HepG2 (cell line): ENCODE results near the gene LRP1-AS. TPM values are rescaled to one million over a fixed set of nuclear protein-coding genes. Genes with fewer than 3 reads are reported as not detected.

ENCODE experiments used
- E2F5 ChIP-seq: sonication (generic); formaldehyde crosslinking; conservative IDR thresholded peaks from 2 replicates; pipeline ENCODE4 v1.4.0; 2020; ENCODE audit warnings: missing genetic modification reagents
- KDM3A ChIP-seq: IDR thresholded peaks from 2 replicates; pipeline ENCODE4 v1.6.1; 2018; ENCODE audit warnings: low read depth, missing compliant biosample characterization
- KLF16 ChIP-seq, 2 experiments: sonication (generic) in 1 of 2; formaldehyde crosslinking in 1 of 2; IDR thresholded peaks; 2 replicates each; pipeline versions ENCODE4 v1.6.1 to v1.8.0; 2016 to 2023; ENCODE audit warnings: missing genetic modification reagents in 2 of 2, missing compliant biosample characterization in 1 of 2
- MED13 ChIP-seq: sonication (generic); formaldehyde crosslinking; IDR thresholded peaks from 2 replicates; pipeline ENCODE4 v1.5.0; 2020; ENCODE audit warnings: missing genetic modification reagents
- MZF1 ChIP-seq: sonication (generic); formaldehyde crosslinking; IDR thresholded peaks from 2 replicates; pipeline ENCODE4 v1.8.1; 2023; ENCODE audit warnings: mild to moderate bottlenecking, missing genetic modification reagents, borderline replicate concordance
- RELA ChIP-seq: sonication (generic); formaldehyde crosslinking; IDR thresholded peaks from 2 replicates; pipeline ENCODE4 v1.4.0; 2020; ENCODE audit warnings: missing genetic modification reagents
- WIZ ChIP-seq: sonication (generic); formaldehyde crosslinking; IDR thresholded peaks from 2 replicates; pipeline ENCODE4 v1.5.1; 2020; ENCODE audit warnings: mild to moderate bottlenecking, missing genetic modification reagents
- ZNF138 ChIP-seq: sonication (generic); formaldehyde crosslinking; IDR thresholded peaks from 2 replicates; pipeline ENCODE4 v1.5.0; 2020; ENCODE audit warnings: mild to moderate bottlenecking, low read depth, missing genetic modification reagents
- ZNF225 ChIP-seq: sonication (generic); formaldehyde crosslinking; IDR thresholded peaks from 2 replicates; pipeline ENCODE4 v1.4.0; 2020; ENCODE audit warnings: mild to moderate bottlenecking, missing genetic modification reagents
- ZNF260 ChIP-seq: sonication (generic); formaldehyde crosslinking; IDR thresholded peaks from 2 replicates; pipeline ENCODE4 v1.4.0; 2020; ENCODE audit warnings: missing genetic modification reagents, low read depth, mild to moderate bottlenecking, borderline replicate concordance
- ZNF318 ChIP-seq: sonication (generic); formaldehyde crosslinking; IDR thresholded peaks from 2 replicates; pipeline ENCODE4 v1.4.0; 2020; ENCODE audit warnings: mild to moderate bottlenecking, missing genetic modification reagents
- ZNF343 ChIP-seq: sonication (generic); formaldehyde crosslinking; IDR thresholded peaks from 2 replicates; pipeline ENCODE4 v1.4.0; 2020; ENCODE audit warnings: mild to moderate bottlenecking, missing genetic modification reagents
- ZNF552 ChIP-seq: sonication (generic); formaldehyde crosslinking; IDR thresholded peaks from 2 replicates; pipeline ENCODE4 v1.9.0; 2022; ENCODE audit warnings: missing genetic modification reagents, mild to moderate bottlenecking, borderline replicate concordance
- ZNF7 ChIP-seq: IDR thresholded peaks from 2 replicates; pipeline ENCODE4 v1.6.1; 2016; ENCODE audit warnings: missing biosample characterization, missing genetic modification reagents
- ZNF761 ChIP-seq: sonication (generic); formaldehyde crosslinking; conservative IDR thresholded peaks from 2 replicates; pipeline ENCODE4 v1.4.0; 2020; ENCODE audit warnings: mild to moderate bottlenecking, missing genetic modification reagents
- ZNF770 ChIP-seq: sonication (generic); formaldehyde crosslinking; IDR thresholded peaks from 2 replicates; pipeline ENCODE4 v1.5.0; 2020; ENCODE audit warnings: mild to moderate bottlenecking, missing genetic modification reagents
- ZSCAN31 ChIP-seq: sonication (generic); formaldehyde crosslinking; IDR thresholded peaks from 2 replicates; pipeline ENCODE4 v1.5.0; 2020; ENCODE audit warnings: low read depth, mild to moderate bottlenecking, missing genetic modification reagents
- polyA plus RNA-seq, 8 experiments: library from polyadenylated mRNA; depleted of rRNA in 3 of 8; stranded (reverse) in 7 of 8; unstranded in 1 of 8; fragments of >200 nt; fragmentation: Illumina TruSeq in 4 of 8; extraction: Trizol in 4 of 8; gene quantifications; 2 replicates each; pipeline versions ENCODE4 v1.2.1 to v1.2.3, GENCODE V29; 2011 to 2016; ENCODE audit warnings: low read depth in 4 of 8, missing spikeins in 1 of 8, mixed read lengths in 1 of 8; ENCODE audit not compliant: insufficient read depth in 1 of 8
- total RNA-seq, 5 experiments: library from RNA; depleted of rRNA; stranded (reverse); fragments of >200 nt; fragmentation: Illumina TruSeq; extraction: Trizol; gene quantifications; 2 replicates each; pipeline ENCODE4 v1.2.3, GENCODE V29; 2016; ENCODE audit warnings: low read depth in 1 of 5

LRP1-AS gene
- total and polyA plus RNA-seq, 2 of the 13 experiments (the other 11 are each of a cell fraction or from before 2014, with no cell fraction given) = 0.20 TPM; not detected in 1

GRCh38 chr12:57101892-57102695 lies 45.3 kb downstream of the LRP1-AS start (continued):
- TF ChIP-seq ZNF225 = 0 out of 2 replicates have a peak, but pooled peaks have one; percentile 29
- TF ChIP-seq ZNF761 (CRISPR knock-in tag) = no peak
- no peak for TF ChIP-seq ZNF552 (CRISPR knock-in tag)
- TF ChIP-seq ZNF318 (CRISPR knock-in tag) = peak; percentile 4; the same call in 1 of the 2 replicates
- TF ChIP-seq ZNF343 (CRISPR knock-in tag) = no peak
- no peak for TF ChIP-seq MZF1 (CRISPR knock-in tag)
- peak in 1 of 2 experiments; percentile 68; a peak in 2 of 4 replicates for TF ChIP-seq KLF16 (CRISPR knock-in tag; IDR thresholded peaks at IDR 0.05)
- no peak for TF ChIP-seq MED13 (CRISPR knock-in tag)
- no peak for TF ChIP-seq ZNF7 (CRISPR knock-in tag)
- TF ChIP-seq ZNF138 = no peak
- TF ChIP-seq ZNF260 (CRISPR knock-in tag) = no peak
- TF ChIP-seq KDM3A = 0 out of 2 replicates have a peak, but pooled peaks have one; percentile 9
- TF ChIP-seq ZSCAN31 (CRISPR knock-in tag) = no peak; the same call in 1 of the 2 replicates
- peak; percentile 86; the same call in 1 of the 2 replicates for TF ChIP-seq ZNF770 (CRISPR knock-in tag)
- no peak for TF ChIP-seq RELA (CRISPR knock-in tag)
- no peak for TF ChIP-seq WIZ (CRISPR knock-in tag)
- TF ChIP-seq E2F5 (CRISPR knock-in tag) = no peak
